ENCODE measurements around the gene FH.

The FH gene

GRCh38 chr1:241519308-241520079, at the start of gene FH:
TSS of gene FH (minus strand) at chr1:241519755. CDS start at chr1:241519722, 33 bp downstream.
- DNase-seq (ENCODE audit: low read depth) = peak; percentile 97

GRCh38 chr1:241560849-241561187, 41.3 kb upstream of the FH start:
- DNase-seq (ENCODE audit: low read depth) = no peak

- DNase-seq (ENCODE audit: low read depth) = no peak
Observed at GRCh38 chr1:241560146-241560848, 40.7 kb upstream of the FH start.

GRCh38 chr1:241557551-241558193, 38.1 kb upstream of the FH start:
- no peak for DNase-seq (ENCODE audit: low read depth)

GRCh38 chr1:241557031-241557430, 37.5 kb upstream of the FH start:
- DNase-seq (ENCODE audit: low read depth) = no peak

GRCh38 chr1:241555526-241555925, 36.0 kb upstream of the FH start:
- no peak for DNase-seq (ENCODE audit: low read depth)

GRCh38 chr1:241553886-241554592, 34.5 kb upstream of the FH start:
- DNase-seq (ENCODE audit: low read depth) = no peak

GRCh38 chr1:241551759-241552638, 32.4 kb upstream of the FH start:
- no peak for DNase-seq (ENCODE audit: low read depth)

GRCh38 chr1:241550318-241550717, 30.8 kb upstream of the FH start:
- no peak for DNase-seq (ENCODE audit: low read depth)

- DNase-seq (ENCODE audit: low read depth) = no peak
Observed at GRCh38 chr1:241548008-241548407, 28.5 kb upstream of the FH start.

- no peak for DNase-seq (ENCODE audit: low read depth)
Observed at GRCh38 chr1:241542199-241542907, 22.8 kb upstream of the FH start.

- no peak for DNase-seq (ENCODE audit: low read depth)
Observed at GRCh38 chr1:241536969-241537368, 17.4 kb upstream of the FH start.

GRCh38 chr1:241536304-241536703, 16.7 kb upstream of the FH start:
- no peak for DNase-seq (ENCODE audit: low read depth)

- no peak for DNase-seq (ENCODE audit: low read depth)
Observed at GRCh38 chr1:241533326-241534115, 14.0 kb upstream of the FH start.

GRCh38 chr1:241532864-241533263, 13.3 kb upstream of the FH start:
- no peak for DNase-seq (ENCODE audit: low read depth)

GRCh38 chr1:241532162-241532531, 12.6 kb upstream of the FH start, which contains the start of gene KMO:
TSS of gene KMO (plus strand) at chr1:241532378. CDS start at chr1:241532445, 67 bp downstream.
- no peak for DNase-seq (ENCODE audit: low read depth)

GRCh38 chr1:241531195-241532161, 11.9 kb upstream of the FH start:
- DNase-seq (ENCODE audit: low read depth) = peak; percentile 61

GRCh38 chr1:241527146-241527545, 7.6 kb upstream of the FH start:
- no peak for DNase-seq (ENCODE audit: low read depth)

GRCh38 chr1:241525026-241525425, 5.5 kb upstream of the FH start:
- no peak for DNase-seq (ENCODE audit: low read depth)
